Measurements from ENCODE around the gene YEATS4.

DNA sequence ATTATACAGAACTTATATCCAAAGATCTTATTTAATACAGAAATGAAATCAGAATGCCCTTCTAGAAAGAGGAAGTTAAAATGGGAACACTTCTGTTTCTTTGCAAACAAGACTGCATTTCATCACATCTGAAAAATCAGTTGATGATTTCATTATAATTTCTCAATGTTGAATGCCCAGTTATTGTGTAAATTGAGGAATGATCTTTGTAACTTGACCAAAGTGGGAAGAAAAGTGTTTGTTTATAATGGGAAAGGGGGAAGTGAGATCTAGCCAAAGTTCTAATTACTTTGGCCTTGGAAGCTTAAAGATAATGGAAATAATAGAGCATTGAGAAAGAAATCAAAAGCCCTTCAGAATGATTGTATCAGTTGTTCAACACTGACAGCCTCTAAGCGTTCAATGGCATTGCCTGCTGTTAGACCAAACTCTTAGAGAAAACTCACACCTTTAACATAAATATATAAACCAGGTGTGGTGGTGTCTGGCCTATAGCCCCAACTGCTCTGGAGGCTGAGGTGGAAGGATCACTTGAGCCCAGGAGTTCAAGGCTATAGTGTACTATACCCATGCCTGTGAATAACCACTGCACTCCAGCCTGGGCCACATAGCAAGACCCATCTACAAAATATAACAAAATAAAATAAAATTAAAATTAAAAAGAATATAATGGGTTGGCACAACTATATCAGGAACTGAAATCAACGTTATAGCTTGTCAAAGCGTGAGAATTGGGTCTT lies 21.3 kb upstream of the YEATS4 start:
- TF ChIP-seq POLR2A (IDR thresholded peaks at IDR 0.05), result no peak
- TF ChIP-seq, protein P1, sequence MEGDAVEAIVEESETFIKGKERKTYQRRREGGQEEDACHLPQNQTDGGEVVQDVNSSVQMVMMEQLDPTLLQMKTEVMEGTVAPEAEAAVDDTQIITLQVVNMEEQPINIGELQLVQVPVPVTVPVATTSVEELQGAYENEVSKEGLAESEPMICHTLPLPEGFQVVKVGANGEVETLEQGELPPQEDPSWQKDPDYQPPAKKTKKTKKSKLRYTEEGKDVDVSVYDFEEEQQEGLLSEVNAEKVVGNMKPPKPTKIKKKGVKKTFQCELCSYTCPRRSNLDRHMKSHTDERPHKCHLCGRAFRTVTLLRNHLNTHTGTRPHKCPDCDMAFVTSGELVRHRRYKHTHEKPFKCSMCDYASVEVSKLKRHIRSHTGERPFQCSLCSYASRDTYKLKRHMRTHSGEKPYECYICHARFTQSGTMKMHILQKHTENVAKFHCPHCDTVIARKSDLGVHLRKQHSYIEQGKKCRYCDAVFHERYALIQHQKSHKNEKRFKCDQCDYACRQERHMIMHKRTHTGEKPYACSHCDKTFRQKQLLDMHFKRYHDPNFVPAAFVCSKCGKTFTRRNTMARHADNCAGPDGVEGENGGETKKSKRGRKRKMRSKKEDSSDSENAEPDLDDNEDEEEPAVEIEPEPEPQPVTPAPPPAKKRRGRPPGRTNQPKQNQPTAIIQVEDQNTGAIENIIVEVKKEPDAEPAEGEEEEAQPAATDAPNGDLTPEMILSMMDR (IDR thresholded peaks at IDR 0.05), result no peak

Measured in lower leg skin (tissue), 3 donors.